GM18868 (cell line): ENCODE data around the gene EDIL3.

ENCODE experiments used
- ATAC-seq: cut with Tn5 transposase; IDR thresholded peaks from one replicate; pipeline ENCODE4 v1.9.1; 2021; ENCODE audit warnings: mild to moderate bottlenecking, moderate library complexity; ENCODE audit not compliant: unreplicated experiment

The EDIL3 gene, protein sequence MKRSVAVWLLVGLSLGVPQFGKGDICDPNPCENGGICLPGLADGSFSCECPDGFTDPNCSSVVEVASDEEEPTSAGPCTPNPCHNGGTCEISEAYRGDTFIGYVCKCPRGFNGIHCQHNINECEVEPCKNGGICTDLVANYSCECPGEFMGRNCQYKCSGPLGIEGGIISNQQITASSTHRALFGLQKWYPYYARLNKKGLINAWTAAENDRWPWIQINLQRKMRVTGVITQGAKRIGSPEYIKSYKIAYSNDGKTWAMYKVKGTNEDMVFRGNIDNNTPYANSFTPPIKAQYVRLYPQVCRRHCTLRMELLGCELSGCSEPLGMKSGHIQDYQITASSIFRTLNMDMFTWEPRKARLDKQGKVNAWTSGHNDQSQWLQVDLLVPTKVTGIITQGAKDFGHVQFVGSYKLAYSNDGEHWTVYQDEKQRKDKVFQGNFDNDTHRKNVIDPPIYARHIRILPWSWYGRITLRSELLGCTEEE

DNA sequence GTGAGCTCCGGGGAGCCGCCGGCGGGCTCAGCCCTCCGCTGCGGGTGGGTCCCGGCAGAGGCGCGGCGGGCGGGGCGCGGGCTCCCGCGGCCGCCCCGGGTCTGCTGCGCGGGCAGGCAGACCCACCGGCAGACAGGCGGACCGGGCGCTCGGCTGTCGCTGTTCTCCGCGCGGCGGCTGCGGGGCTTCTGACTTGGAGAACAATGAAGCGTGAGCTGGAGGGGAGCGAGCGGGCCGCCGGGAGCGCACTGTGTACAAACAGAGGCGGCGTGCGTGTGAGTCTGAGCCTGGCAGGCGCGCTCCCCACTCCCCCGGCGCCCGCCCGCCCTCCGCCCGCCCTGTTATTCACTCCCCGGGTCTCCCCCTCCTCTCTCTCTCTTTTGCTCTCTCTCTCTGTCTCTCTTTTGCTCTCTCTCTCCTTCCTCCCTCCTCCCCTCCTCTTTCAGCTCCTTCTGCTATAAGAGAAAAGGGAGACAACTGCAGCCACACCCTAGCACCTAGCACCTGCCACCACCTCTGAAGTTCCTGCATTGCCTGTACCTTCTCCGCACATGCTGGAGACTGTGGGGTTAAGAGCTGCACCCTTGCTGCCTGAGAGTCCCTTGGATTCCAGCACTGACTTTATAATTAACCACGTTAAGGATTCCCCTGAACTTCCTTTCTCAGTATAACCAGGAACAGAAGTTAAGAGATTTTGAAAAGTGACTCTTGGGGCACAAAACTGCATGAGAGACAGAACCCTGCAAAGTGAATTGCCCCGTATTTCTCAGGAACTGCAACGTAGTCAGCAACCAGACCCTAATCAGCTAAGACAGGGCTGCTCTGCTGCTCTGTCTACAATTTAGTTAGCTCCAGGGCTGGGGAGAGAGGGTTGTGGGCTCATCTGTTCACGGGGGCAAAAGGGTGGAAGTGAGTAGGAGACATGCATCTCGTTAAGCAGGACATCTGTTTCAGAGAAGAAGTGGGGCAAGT is at the start of gene EDIL3:
EDIL3 (minus strand) TSS at position 277 of the 972 bp plus-strand sequence. CDS start 506 bp downstream, outside the sequence.
- no peak for ATAC-seq

DNA sequence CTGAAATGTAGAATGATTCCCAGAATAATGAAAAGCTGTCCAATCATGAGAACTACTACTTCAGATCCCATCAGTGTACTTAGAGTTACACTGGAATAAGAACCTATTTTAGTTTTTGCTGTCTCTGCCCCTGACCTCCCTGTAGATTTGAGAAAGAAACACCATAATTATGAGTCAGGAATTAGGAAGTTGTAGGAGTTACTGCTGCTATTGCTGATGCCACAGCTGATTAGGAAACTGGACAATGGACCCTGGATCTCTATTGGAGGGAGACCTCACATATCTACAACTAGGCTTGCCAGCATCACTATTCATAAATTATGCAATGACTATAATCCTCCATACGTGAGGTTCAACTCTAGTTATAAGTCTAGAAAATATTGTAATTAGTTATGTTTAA is 48.8 kb upstream of the EDIL3 start:
- ATAC-seq, result no peak

DNA sequence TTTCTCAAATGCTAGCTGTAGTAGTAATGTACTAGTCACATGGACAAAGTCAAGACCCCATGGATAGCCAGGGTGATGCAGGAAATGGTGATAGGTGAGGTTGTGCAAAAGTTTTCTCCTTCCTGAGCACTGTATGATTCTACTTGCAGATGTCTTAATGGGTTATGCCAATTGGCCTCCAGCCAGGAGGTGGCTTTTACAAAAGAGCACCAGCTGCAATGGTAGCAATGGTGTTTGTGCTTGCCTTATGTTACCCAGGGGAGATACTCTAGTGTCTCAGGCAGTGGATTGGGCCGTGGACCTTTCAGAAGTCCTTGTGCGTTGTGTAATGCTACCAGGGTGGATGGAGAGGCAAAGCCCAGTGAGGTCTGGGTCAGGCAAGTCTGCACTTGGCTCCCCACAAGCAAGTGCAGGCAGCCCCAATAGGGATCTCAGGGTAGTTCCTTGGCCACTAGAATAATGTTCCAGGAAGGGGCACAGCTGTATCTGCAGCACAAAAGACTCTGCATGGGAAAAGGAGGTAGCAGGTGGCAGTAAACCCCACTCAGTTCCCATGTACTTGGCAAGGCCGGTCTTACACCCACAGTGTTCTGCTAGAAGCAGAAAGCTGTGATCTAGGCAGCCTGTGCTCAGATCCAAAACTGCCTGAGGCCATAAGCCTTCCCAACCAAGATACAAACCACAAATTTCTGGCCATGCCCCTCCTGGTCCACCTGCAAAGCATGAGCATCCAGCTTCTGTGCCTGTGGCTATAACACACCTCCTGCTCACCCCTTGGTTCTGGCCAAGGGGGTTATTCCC is 46.4 kb upstream of the EDIL3 start:
- no peak for ATAC-seq

DNA sequence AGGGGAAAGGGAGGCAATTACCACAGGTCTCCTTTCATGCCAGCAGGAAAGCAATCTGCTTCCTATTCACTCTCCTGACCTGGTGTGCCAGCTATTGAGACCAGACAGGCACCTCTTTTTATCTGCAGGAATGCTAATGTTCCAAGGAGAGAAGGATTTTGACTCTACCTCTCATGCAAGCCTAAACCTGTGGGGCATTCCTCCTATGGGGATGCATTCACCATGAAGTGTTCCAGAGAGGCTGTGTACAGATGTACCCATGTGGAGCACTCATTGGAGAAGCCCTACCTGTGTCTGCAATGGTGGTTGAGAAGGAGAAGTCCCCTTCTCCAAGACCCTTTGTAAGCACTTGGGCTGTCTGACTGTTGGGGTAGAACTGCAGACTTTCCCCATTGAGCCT is 45.4 kb upstream of the EDIL3 start:
- ATAC-seq, result no peak

DNA sequence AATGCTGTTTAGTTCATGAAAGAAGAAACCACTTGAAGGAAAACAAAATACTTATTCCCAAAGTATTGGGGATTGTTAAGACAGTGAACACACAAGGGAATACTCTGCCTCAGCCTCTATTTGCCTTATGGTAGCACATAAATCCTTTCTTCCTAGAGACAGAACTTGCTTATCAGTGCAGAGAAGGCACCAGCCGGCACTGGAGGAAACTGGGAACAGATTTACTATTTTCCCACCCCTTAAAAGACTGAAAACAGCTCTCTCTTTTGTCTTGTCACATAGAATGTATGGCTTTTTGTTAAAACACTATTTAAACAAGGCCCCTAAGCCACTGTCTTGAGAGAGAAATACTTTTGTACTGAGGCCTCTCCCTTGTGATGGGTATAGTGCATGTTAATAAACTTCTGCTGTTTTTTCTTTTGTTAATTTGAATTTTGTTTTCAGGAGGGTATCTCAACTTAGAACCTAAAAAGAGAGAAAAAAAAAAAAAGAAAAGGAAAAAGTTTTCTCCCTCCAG is 40.7 kb upstream of the EDIL3 start:
- ATAC-seq, result no peak

DNA sequence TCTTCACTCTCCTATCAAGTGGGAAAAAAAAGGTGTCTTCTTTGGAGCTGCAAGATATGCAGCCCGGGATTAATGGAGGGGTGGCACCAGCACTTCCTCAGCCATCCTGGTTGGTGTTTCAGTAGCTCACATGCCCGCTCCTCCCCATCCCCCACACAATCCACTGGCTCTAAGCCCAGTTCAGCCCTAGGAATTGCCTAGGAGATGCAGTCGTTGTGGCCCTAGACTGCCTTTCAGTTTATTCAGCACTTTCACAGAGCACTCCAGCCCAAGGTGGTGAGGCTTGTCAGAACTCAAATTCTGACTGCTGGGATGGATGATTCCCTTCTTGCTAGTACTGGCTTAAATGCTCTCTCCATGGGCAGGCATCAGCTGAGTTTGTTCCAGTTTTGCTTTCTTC is 35.1 kb upstream of the EDIL3 start:
- no peak for ATAC-seq

DNA sequence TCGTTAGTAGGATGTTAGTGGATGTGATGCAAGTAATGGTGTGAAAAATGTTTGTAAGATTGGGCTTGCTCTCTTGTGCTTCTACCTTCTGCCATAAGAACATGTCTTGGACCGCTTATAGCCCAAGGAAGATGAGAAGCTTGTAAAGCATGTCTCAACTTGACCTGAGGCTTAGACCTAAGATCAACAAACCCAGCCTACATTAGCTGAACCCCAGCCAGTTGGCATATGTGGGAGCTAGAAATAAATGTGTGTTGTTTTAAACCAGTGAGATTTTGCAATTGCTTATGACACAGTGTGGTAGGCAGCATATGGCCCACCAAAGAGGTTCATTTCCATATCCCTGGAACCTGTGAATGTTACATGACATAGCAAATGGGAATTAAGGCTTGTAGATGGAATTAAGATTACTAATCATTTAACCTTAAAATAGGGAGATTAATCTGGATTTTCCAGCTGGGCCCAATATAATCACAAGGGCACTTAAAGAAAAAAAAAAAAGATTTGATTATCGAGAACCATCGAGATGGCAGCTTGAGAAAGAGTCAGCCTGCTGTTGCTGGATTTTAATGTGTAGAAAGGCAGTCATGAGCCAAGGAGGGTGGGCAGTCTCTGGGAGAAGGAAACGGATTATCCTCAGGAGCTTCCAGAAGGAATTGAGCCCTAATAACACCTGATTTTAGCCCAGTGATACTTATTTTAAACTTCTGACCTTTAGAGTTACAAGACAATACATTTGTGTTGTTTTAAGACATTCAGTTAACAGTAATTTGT is 27.3 kb upstream of the EDIL3 start:
- ATAC-seq, result no peak

DNA sequence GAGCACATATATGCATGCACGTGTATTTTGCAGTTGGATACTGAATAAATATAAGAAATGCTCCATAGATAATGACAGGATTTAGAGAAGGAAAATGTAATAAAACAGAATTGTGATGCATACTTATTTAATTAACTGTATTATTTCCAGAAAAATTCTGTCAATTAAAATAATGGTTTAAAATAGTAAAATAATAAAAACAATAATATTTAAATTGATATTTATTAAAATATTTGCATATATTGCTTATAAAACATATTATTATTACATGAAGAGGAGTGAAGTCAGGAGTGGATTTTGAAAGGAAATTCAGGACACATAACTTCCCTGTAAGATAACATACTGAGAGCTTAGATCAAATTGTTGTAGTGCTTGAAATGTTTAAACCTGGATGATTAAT is 21.4 kb upstream of the EDIL3 start:
- no peak for ATAC-seq

DNA sequence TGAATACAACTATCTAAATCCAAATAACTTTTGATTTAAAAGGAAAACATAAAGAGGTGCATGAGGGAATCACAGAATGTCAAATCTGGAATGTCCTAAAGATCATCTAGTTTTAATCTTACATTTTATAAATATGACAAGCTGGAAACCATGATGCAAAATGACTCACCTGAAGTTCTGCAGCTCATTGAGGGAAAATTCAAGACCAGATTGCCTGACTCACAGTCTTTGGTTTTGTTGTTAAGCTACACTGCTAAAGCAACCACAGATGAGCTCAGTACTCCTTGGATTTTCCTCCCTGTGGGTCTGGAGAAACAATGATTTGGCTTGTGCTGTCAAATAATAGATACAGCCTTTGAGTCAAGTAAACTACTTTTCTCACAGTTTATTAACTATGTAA is 19.1 kb upstream of the EDIL3 start:
- ATAC-seq, result no peak

DNA sequence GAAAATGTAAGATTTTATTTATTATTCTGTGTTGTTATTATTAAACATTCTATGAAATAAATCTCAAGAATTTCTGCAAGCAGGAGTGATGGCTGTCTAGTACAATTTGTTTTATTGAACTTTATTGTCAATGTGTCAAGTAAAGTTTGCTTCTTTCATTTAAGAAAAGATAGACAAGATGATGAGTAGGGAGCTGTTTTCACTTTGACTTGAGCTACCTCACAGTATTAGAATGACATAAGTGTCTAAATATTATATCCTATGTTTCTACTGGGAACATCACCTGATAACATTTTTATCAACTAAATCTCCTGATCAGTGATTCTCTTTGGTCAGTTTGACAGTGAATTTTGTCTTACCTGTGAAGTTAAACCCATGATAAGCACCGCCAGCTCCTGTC is 12.7 kb upstream of the EDIL3 start:
- no peak for ATAC-seq

DNA sequence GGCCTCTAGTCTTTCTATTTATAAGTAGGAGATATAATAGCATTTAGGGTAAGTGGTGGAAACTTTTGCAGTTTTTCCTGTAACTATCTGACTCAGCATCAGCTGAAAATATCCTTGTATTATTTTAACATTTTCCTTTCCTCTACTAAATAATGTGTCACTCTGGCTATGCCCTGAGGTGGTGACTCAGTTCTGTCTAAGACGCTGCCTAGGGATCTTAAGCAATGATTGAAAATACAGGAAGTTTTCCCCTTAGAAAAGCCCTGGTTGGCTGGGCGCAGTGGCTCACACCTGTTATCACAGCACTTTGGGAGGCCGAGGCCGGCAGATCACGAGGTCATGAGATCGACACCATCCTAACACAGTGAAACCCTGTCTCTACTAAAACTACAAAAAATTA is 9.3 kb upstream of the EDIL3 start:
- ATAC-seq, result no peak

DNA sequence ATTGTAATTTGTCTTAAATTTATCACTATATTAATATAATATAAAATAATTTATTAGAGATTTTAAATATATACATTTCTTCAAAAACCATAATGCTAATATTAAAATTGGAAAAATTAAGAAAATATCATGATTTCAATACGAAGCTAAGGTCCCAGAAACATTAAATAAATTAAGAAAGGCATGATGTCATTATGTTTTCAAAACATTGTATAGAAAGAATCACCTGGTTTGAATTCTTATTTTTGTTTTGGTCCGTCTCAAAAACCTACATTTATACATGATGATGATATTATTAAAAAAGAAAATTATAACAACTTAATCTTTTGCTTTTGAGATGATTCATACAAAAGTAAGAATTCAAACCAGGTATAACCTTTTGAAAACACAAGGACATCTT is 8.2 kb upstream of the EDIL3 start:
- no peak for ATAC-seq

DNA sequence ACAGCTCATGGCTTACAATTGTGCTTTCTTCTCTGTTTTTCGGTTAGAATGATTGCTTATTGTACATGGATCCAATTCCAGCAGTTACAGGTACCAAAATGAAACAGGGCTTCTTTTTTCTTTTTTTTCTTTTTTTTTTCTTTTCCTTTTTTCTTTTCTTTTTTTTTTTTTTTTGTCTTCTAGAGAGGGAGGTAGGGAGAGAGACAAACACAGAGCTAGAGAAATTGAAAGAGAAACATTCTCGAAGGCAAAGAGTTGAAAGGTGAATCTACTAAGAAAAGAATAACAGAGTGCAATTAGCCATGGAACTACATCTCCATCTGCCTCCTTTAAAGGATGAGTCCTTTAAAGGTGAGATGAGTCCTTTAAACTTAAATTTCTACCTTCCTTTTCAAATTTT is 1.0 kb upstream of the EDIL3 start:
- ATAC-seq, result no peak

DNA sequence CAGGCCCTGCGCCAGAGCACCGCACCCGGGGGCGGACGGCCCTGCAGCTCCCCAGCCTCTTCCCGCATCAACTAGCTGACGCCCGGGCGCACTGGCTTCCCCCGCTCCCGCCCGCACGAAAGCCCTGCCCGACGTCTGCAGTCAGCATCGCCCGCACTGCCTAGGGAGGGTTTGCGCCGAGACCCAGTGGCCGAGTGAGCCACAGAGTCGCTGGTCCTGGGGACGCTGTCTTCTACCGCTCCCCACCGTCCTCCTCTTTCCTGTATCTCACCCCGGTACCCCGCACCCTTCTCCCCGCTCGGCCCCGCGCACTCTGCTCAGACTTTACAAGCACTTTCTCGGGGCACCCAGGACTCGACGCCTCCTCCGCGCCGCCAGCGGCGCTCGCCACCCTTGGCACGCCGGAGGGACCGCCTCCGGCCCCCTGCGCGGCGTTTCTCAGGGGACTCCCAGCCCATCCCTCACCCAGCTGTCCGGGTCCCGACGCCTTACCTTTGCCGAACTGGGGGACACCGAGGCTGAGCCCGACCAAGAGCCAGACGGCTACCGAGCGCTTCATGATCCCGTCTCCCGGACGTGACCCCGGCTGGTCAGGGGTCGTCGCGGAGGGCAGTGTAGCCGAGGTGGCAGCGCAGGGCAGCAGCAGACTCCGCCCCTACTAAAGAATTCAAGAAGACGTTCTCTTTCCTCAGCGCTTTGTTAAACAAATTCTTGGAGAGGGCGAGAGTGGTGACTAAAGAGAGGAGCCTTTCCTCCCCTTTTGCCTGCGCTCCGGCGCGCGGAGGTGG is 670 bp downstream of the EDIL3 start:
- no peak for ATAC-seq

DNA sequence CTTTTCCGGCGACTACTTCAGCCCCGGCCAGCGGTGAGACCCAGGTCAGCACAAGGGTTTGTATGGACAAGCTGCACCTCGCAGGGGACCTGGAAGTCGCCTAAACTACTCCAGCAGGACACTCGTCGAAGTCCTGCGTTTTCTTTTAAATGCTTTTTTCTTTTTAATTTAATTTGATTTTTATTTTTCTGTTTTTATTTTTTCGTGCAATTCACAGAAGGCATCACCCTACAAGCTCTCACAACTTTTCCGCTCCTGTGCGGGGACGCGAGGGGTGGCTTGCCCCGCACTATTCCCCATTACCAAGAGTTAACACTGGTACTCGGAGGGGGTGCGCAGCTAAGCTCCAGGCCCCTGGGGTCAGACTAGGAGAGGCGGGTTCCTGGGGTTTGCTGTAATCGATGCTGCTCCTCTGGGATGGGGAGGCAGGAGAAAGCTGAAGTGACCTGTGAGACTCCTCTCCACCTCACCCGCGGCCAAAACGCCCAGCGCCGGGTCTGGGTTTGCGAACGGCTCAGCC is 1.3 kb downstream of the EDIL3 start:
- no peak for ATAC-seq

DNA sequence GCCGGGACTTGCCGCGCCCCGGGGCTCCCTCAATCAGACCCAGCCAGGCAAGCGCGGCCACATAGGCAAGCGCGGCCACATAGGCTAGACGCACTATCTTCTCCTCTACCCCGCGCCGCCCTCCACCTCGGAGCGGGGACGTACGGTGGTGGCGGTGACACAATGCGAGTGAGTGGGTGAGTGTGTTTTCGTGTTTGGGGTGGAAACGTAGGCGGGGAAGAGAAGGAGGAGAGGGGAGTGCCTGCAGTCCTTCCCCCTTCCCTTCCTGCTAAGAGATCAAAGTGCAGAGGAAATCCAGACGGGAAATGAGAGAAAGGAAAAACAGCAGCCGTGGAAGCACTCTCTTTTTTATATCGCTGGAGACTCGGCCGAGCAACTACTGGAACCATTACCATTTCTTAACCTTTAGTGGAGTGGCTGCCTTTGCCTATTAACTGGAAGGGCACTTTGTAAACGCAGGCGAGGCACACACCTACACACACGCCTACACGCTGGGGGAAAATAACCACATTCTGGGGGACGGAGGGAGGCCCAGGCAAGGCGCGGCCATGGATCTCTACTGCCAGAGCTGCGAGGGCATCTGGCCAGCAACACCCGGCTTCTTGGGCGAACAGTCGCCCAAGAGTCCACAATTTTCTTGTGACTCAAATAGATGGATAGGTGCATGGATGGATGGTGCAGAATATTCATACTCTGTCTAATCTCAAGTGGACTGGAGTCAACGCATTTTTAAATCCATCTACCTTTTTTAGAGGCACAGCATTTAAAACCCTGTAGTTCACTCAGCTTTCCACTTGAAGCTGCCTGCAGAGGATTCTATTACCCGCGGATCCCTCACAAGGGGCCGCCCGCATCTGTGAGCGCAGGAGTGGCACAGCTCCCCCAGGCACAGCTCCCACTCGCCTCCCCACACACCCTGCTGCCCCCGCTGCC is 2.1 kb downstream of the EDIL3 start:
- peak; percentile 36 for ATAC-seq

DNA sequence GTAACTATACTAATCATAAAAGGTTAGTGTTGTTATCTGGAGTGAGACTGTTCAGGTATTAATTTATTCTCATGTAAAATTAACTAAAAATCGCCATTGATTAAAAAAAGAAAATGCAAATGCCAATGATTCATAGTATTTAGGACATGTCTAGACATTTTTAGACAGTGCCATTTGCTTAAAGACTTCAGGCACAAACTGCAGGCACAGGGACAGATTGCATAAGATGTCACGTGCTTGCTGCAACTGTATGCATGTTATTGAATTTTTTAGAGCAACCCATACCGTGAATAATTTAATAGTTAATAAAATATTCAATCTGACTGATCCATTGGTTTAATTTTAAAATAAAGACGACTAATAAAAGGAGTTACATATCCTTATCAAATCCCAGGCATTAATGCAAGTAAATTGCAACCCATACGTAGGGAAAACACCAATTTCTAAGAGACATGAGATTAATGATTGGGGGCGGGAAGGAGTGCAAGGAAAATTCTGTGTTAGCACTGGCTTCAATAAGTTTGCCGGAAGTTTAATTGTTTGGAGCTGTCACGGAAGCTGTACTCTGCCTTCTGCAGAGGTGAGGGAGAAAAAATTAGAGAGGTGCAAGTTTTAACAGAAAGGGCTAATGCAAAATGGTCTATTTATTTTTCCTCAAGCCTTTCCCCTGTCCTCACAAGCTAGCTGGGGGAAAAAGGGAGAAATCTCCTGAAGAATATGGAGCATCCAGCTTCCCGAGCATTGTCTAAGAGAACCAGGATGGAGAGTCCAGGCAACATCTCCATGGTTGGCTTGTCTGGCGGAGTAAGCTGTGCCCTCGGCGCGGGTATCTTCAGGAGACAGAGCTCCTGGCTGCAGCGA is 2.9 kb downstream of the EDIL3 start:
- ATAC-seq, result no peak
